ENCODE measurements around the gene SPATA12.

Gene SPATA12

GRCh38 chr3:57100046-57100695 lies 39.7 kb downstream of the SPATA12 start:
- H3K4me1 ChIP-seq (ENCODE audit: control insufficient read depth, low read depth, low read length) = no peaks in the 10 kb centered on the region
- H3K9ac ChIP-seq (ENCODE audit: low read length) = no peak overlapping the region
- H3K36me3 ChIP-seq (ENCODE audit: control insufficient read depth, low read depth, low read length) = peaks cover 86% of the 10 kb centered on the region
- no peak overlapping the region for H3K4me3 ChIP-seq (ENCODE audit: low read length)
- no peak overlapping the region for H3K27ac ChIP-seq (ENCODE audit: low read length)
- no peaks in the 10 kb centered on the region for H3K27me3 ChIP-seq (ENCODE audit: control insufficient read depth, insufficient read depth, low read length)
- H3K9me3 ChIP-seq (ENCODE audit: control insufficient read depth, low read depth, low read length) = no peaks in the 10 kb centered on the region

GRCh38 chr3:57105585-57105984 lies 45.1 kb downstream of the SPATA12 start:
- no peak overlapping the region for H3K9ac ChIP-seq (ENCODE audit: low read length)
- H3K4me3 ChIP-seq (ENCODE audit: low read length) = no peak overlapping the region
- peaks cover 72% of the 10 kb centered on the region for H3K36me3 ChIP-seq (ENCODE audit: control insufficient read depth, low read depth, low read length)
- H3K4me1 ChIP-seq (ENCODE audit: control insufficient read depth, low read depth, low read length) = peaks cover 17% of the 10 kb centered on the region
- no peak overlapping the region for H3K27ac ChIP-seq (ENCODE audit: low read length)
- no peaks in the 10 kb centered on the region for H3K27me3 ChIP-seq (ENCODE audit: control insufficient read depth, insufficient read depth, low read length)
- no peaks in the 10 kb centered on the region for H3K9me3 ChIP-seq (ENCODE audit: control insufficient read depth, low read depth, low read length)

GRCh38 chr3:57108684-57109083 lies 48.2 kb downstream of the SPATA12 start:
- Histone ChIP-seq H3K9me3 (ENCODE audit: control insufficient read depth, low read depth, low read length) (no peaks in the 10 kb centered on the region), H3K36me3 (ENCODE audit: control insufficient read depth, low read depth, low read length) (peaks cover 47% of the 10 kb centered on the region), H3K27me3 (ENCODE audit: control insufficient read depth, insufficient read depth, low read length) (no peaks in the 10 kb centered on the region), H3K4me3 (ENCODE audit: low read length) (no peak overlapping the region), H3K9ac (ENCODE audit: low read length) (no peak overlapping the region), H3K27ac (ENCODE audit: low read length) (no peak overlapping the region), H3K4me1 (ENCODE audit: control insufficient read depth, low read depth, low read length) (peaks cover 30% of the 10 kb centered on the region)

GRCh38 chr3:57109437-57110199 lies 49.2 kb downstream of the SPATA12 start:
- H3K9me3 ChIP-seq (ENCODE audit: control insufficient read depth, low read depth, low read length) = no peaks in the 10 kb centered on the region
- H3K4me1 ChIP-seq (ENCODE audit: control insufficient read depth, low read depth, low read length) = peaks cover 30% of the 10 kb centered on the region
- no peak overlapping the region for H3K27ac ChIP-seq (ENCODE audit: low read length)
- H3K27me3 ChIP-seq (ENCODE audit: control insufficient read depth, insufficient read depth, low read length) = no peaks in the 10 kb centered on the region
- no peak overlapping the region for H3K9ac ChIP-seq (ENCODE audit: low read length)
- H3K4me3 ChIP-seq (ENCODE audit: low read length) = no peak overlapping the region
- peaks cover 44% of the 10 kb centered on the region for H3K36me3 ChIP-seq (ENCODE audit: control insufficient read depth, low read depth, low read length)

GRCh38 chr3:57110214-57110613 lies 49.8 kb downstream of the SPATA12 start:
- no peaks in the 10 kb centered on the region for H3K9me3 ChIP-seq (ENCODE audit: control insufficient read depth, low read depth, low read length)
- H3K27me3 ChIP-seq (ENCODE audit: control insufficient read depth, insufficient read depth, low read length) = no peaks in the 10 kb centered on the region
- no peak overlapping the region for H3K9ac ChIP-seq (ENCODE audit: low read length)
- H3K4me3 ChIP-seq (ENCODE audit: low read length) = no peak overlapping the region
- peaks cover 30% of the 10 kb centered on the region for H3K4me1 ChIP-seq (ENCODE audit: control insufficient read depth, low read depth, low read length)
- H3K36me3 ChIP-seq (ENCODE audit: control insufficient read depth, low read depth, low read length) = peaks cover 38% of the 10 kb centered on the region
- no peak overlapping the region for H3K27ac ChIP-seq (ENCODE audit: low read length)

- Histone ChIP-seq H3K9ac (ENCODE audit: low read length) (no peak overlapping the region), H3K4me3 (ENCODE audit: low read length) (peak overlapping the region; percentile 5), H3K27me3 (ENCODE audit: control insufficient read depth, insufficient read depth, low read length) (no peaks in the 10 kb centered on the region), H3K9me3 (ENCODE audit: control insufficient read depth, low read depth, low read length) (no peaks in the 10 kb centered on the region), H3K27ac (ENCODE audit: low read length) (no peak overlapping the region), H3K4me1 (ENCODE audit: control insufficient read depth, low read depth, low read length) (peaks cover 33% of the 10 kb centered on the region), H3K36me3 (ENCODE audit: control insufficient read depth, low read depth, low read length) (peaks cover 34% of the 10 kb centered on the region)
Measured at GRCh38 chr3:57110798-57111197, 50.3 kb downstream of the SPATA12 start.

- Histone ChIP-seq H3K9ac (ENCODE audit: low read length) (no peak overlapping the region), H3K9me3 (ENCODE audit: control insufficient read depth, low read depth, low read length) (no peaks in the 10 kb centered on the region), H3K36me3 (ENCODE audit: control insufficient read depth, low read depth, low read length) (peaks cover 24% of the 10 kb centered on the region), H3K27me3 (ENCODE audit: control insufficient read depth, insufficient read depth, low read length) (no peaks in the 10 kb centered on the region), H3K4me1 (ENCODE audit: control insufficient read depth, low read depth, low read length) (peaks cover 36% of the 10 kb centered on the region), H3K4me3 (ENCODE audit: low read length) (no peak overlapping the region), H3K27ac (ENCODE audit: low read length) (no peak overlapping the region)
Measured at GRCh38 chr3:57112206-57112605, 51.7 kb downstream of the SPATA12 start.

- peaks cover 16% of the 10 kb centered on the region for H3K4me1 ChIP-seq (ENCODE audit: control insufficient read depth, low read depth, low read length)
- H3K27ac ChIP-seq (ENCODE audit: low read length) = no peak overlapping the region
- no peaks in the 10 kb centered on the region for H3K27me3 ChIP-seq (ENCODE audit: control insufficient read depth, insufficient read depth, low read length)
- no peak overlapping the region for H3K9ac ChIP-seq (ENCODE audit: low read length)
- no peak overlapping the region for H3K4me3 ChIP-seq (ENCODE audit: low read length)
- H3K9me3 ChIP-seq (ENCODE audit: control insufficient read depth, low read depth, low read length) = no peaks in the 10 kb centered on the region
- H3K36me3 ChIP-seq (ENCODE audit: control insufficient read depth, low read depth, low read length) = peaks cover 9% of the 10 kb centered on the region
Measured at GRCh38 chr3:57116501-57116900, 56.0 kb downstream of the SPATA12 start.

GRCh38 chr3:57118254-57118653 lies 57.8 kb downstream of the SPATA12 start:
- Histone ChIP-seq H3K4me3 (ENCODE audit: low read length) (no peak overlapping the region), H3K27ac (ENCODE audit: low read length) (no peak overlapping the region), H3K4me1 (ENCODE audit: control insufficient read depth, low read depth, low read length) (peaks cover 12% of the 10 kb centered on the region), H3K9me3 (ENCODE audit: control insufficient read depth, low read depth, low read length) (no peaks in the 10 kb centered on the region), H3K27me3 (ENCODE audit: control insufficient read depth, insufficient read depth, low read length) (no peaks in the 10 kb centered on the region), H3K36me3 (ENCODE audit: control insufficient read depth, low read depth, low read length) (peaks cover 5% of the 10 kb centered on the region), H3K9ac (ENCODE audit: low read length) (no peak overlapping the region)

GRCh38 chr3:57120040-57120439 lies 59.6 kb downstream of the SPATA12 start:
- Histone ChIP-seq H3K4me3 (ENCODE audit: low read length) (no peak overlapping the region), H3K36me3 (ENCODE audit: control insufficient read depth, low read depth, low read length) (no peaks in the 10 kb centered on the region), H3K27me3 (ENCODE audit: control insufficient read depth, insufficient read depth, low read length) (no peaks in the 10 kb centered on the region), H3K9ac (ENCODE audit: low read length) (no peak overlapping the region), H3K4me1 (ENCODE audit: control insufficient read depth, low read depth, low read length) (peaks cover 22% of the 10 kb centered on the region), H3K9me3 (ENCODE audit: control insufficient read depth, low read depth, low read length) (no peaks in the 10 kb centered on the region), H3K27ac (ENCODE audit: low read length) (no peak overlapping the region)

GRCh38 chr3:57120451-57121174 lies 60.1 kb downstream of the SPATA12 start:
- no peak overlapping the region for H3K9ac ChIP-seq (ENCODE audit: low read length)
- H3K27me3 ChIP-seq (ENCODE audit: control insufficient read depth, insufficient read depth, low read length) = peaks cover 5% of the 10 kb centered on the region
- H3K4me1 ChIP-seq (ENCODE audit: control insufficient read depth, low read depth, low read length) = peaks cover 23% of the 10 kb centered on the region
- no peak overlapping the region for H3K4me3 ChIP-seq (ENCODE audit: low read length)
- no peak overlapping the region for H3K27ac ChIP-seq (ENCODE audit: low read length)
- H3K36me3 ChIP-seq (ENCODE audit: control insufficient read depth, low read depth, low read length) = no peaks in the 10 kb centered on the region
- H3K9me3 ChIP-seq (ENCODE audit: control insufficient read depth, low read depth, low read length) = no peaks in the 10 kb centered on the region

Data from iPS-18a (cell line).